K562 (cell line): ENCODE data around the gene TMTC2. TPM values are rescaled to one million over a fixed set of nuclear protein-coding genes. Genes with fewer than 3 reads are reported as not detected.

Experiments
- ATAC-seq: fragments of 200-7000 bp; cut with Tn5 transposase; 3 replicates; pipeline ENCODE4 v1.9.1; 2020; ENCODE audit warnings: moderate library complexity
- BruUV-seq: library from RNA; stranded (reverse); fragments of 400-500 nt; replicated peaks from 2 replicates; lab custom pipeline; 2021; lab: Mats Ljungman, UMichigan
- CTCF ChIA-PET: fragments of 300-600 bp; formaldehyde crosslinking; extraction: SDS; loops from one replicate; lab custom pipeline; 2021; ENCODE audit warnings: low intra/inter-chr PET ratio; lab: Yijun Ruan, JAX
- POLR2A ChIA-PET: fragments of 300-600, 350-650 bp; sonication (Branson Sonifier 250); formaldehyde crosslinking; extraction: SDS; loops from one replicate; lab custom pipeline; 2021; ENCODE audit warnings: antibody characterized with exemption, inconsistent platforms; lab: Yijun Ruan, JAX
- DNase-seq, 4 experiments: peaks; one replicate each; pipeline versions ENCODE4 v3.0.0 to v3.0.0-alpha.2; 2011 to 2018; ENCODE audit warnings: low spot score in 3 of 4, mixed read lengths in 3 of 4; ENCODE audit errors: extremely low read depth in 1 of 4
- FAIRE-seq: peaks from 2 replicates; lab custom pipeline; 2011; peaks lifted over from hg19 to GRCh38; lab: Jason Lieb, UNC
- H2AFZ ChIP-seq: 2 replicates; pipeline ENCODE4 v1.6.0; 2011; ENCODE audit warnings: low read depth, low read length, control low read depth, inconsistent platforms
- H3K27ac ChIP-seq: fragments of 200-600 bp; 3 replicates; pipeline ENCODE4 v1.8.0; 2011; ENCODE audit warnings: low read depth, mild to moderate bottlenecking, control low read depth, inconsistent platforms, low read length, moderate library complexity, mixed read lengths; ENCODE audit errors: extremely low read depth
- H3K27me3 ChIP-seq, 2 experiments: fragments of 300-600 bp in 1 of 2; 2 replicates in 1 of 2; 3 replicates in 1 of 2; pipeline versions ENCODE4 v1.6.0 to v1.8.0; 2011; ENCODE audit warnings: inconsistent platforms in 2 of 2, low read length in 2 of 2, mild to moderate bottlenecking in 1 of 2, mixed read lengths in 1 of 2, moderate library complexity in 1 of 2; ENCODE audit not compliant: control insufficient read depth in 2 of 2, insufficient read depth in 2 of 2
- H3K36me3 ChIP-seq: fragments of 300-600 bp; 3 replicates; pipeline ENCODE4 v1.8.0; 2011; ENCODE audit warnings: mild to moderate bottlenecking, low read length, inconsistent platforms; ENCODE audit not compliant: control insufficient read depth, insufficient read depth
- H3K4me1 ChIP-seq, 2 experiments: fragments of 200-600 bp in 1 of 2; replicated peaks in 1 of 2; 2 replicates in 1 of 2; 3 replicates in 1 of 2; pipeline versions ENCODE4 v1.5.1 to v1.8.0; 2011; ENCODE audit warnings: inconsistent platforms in 2 of 2, low read length in 2 of 2, mild to moderate bottlenecking in 1 of 2, mixed read lengths in 1 of 2, moderate library complexity in 1 of 2; ENCODE audit not compliant: control insufficient read depth in 2 of 2, insufficient read depth in 2 of 2
- H3K4me2 ChIP-seq: 2 replicates; pipeline ENCODE4 v1.6.1; 2011; ENCODE audit warnings: low read length, control low read depth, inconsistent platforms, mixed read lengths; ENCODE audit not compliant: insufficient read depth
- H3K4me3 ChIP-seq: fragments of 200-600 bp; sonication (generic), shearing (Covaris generic); 2 replicates; pipeline ENCODE4 v1.5.1; 2016; ENCODE audit warnings: control low read depth, inconsistent platforms
- H3K79me2 ChIP-seq: fragments of 200-600 bp; 3 replicates; pipeline ENCODE4 v1.8.0; 2011; ENCODE audit warnings: low read length, inconsistent platforms; ENCODE audit not compliant: control insufficient read depth, insufficient read depth
- H3K9ac ChIP-seq, 2 experiments: 2 replicates each; pipeline versions ENCODE4 v1.6.0 to v1.6.1; 2011; ENCODE audit warnings: low read depth in 2 of 2, low read length in 2 of 2, control low read depth in 1 of 2, inconsistent platforms in 1 of 2, mild to moderate bottlenecking in 1 of 2, mixed read lengths in 1 of 2; ENCODE audit not compliant: insufficient read depth in 1 of 2
- H3K9me1 ChIP-seq: one replicate; pipeline ENCODE4 v1.6.0; 2011; ENCODE audit warnings: inconsistent platforms, mild to moderate bottlenecking, low read length, moderate library complexity; ENCODE audit not compliant: control insufficient read depth, insufficient read depth
- H3K9me3 ChIP-seq: replicated peaks from 2 replicates; pipeline ENCODE4 v1.5.1; 2011; ENCODE audit warnings: low read depth, low read length, inconsistent platforms; ENCODE audit not compliant: control insufficient read depth, insufficient read depth
- H4K20me1 ChIP-seq: replicated peaks from 2 replicates; pipeline ENCODE4 v1.6.1; 2011; ENCODE audit warnings: low read length, inconsistent platforms, mixed read lengths; ENCODE audit not compliant: control insufficient read depth, insufficient read depth
- CHCHD3 ChIP-seq: fragments of 250-450 bp; sonication (Bioruptor Pico); IDR thresholded peaks from 2 replicates; pipeline ENCODE4 v2.1.2; 2022; ENCODE audit warnings: mild to moderate bottlenecking
- DPF2 ChIP-seq: fragments of 450-650 bp; IDR thresholded peaks from 2 replicates; pipeline ENCODE4 v1.6.1; 2016
- ESRRA ChIP-seq: fragments of 450-650 bp; IDR thresholded peaks from 2 replicates; pipeline ENCODE4 v1.6.1; 2014; ENCODE audit warnings: low read depth, mild to moderate bottlenecking, moderate library complexity, borderline replicate concordance
- EZH2 ChIP-seq: IDR thresholded peaks from 2 replicates; pipeline ENCODE4 v1.6.1; 2012; ENCODE audit warnings: low read depth, mild to moderate bottlenecking, inconsistent platforms, low read length, borderline replicate concordance
- GABPA ChIP-seq: fragments of 200-800 bp; sonication (Bioruptor generic); conservative IDR thresholded peaks from 2 replicates; pipeline ENCODE4 v1.6.1; 2016; ENCODE audit warnings: low read depth, missing genetic modification characterization, missing compliant biosample characterization
- HMGN3 ChIP-seq: IDR thresholded peaks from 2 replicates; pipeline ENCODE4 v1.6.1; 2011; ENCODE audit warnings: borderline replicate concordance, low read depth, mild to moderate bottlenecking, mixed read lengths, low read length; ENCODE audit not compliant: insufficient read length; ENCODE audit errors: extremely low read depth
- MEIS2 ChIP-seq: fragments of 450-650 bp; IDR thresholded peaks from 2 replicates; pipeline ENCODE4 v1.6.1; 2014; ENCODE audit warnings: mild to moderate bottlenecking; ENCODE audit not compliant: partially characterized antibody
- SNIP1 ChIP-seq: fragments of 450-650 bp; IDR thresholded peaks from 2 replicates; pipeline ENCODE4 v1.7.1; 2017; ENCODE audit warnings: low read depth, mild to moderate bottlenecking
- ZNF586 ChIP-seq: fragments of 450-650 bp; formaldehyde crosslinking; conservative IDR thresholded peaks from 2 replicates; pipeline ENCODE4 v1.4.0; 2020; ENCODE audit warnings: mild to moderate bottlenecking, moderate library complexity
- ZNF740 ChIP-seq, 3 experiments: fragments of 200-800 bp in 1 of 3; sonication (Bioruptor generic) in 1 of 3; sonication (generic) in 1 of 3; formaldehyde crosslinking in 1 of 3; IDR thresholded peaks; 2 replicates each; pipeline versions ENCODE4 v1.6.1 to v1.8.0; 2016 to 2022; ENCODE audit warnings: mild to moderate bottlenecking in 2 of 3, missing compliant biosample characterization in 2 of 3, missing genetic modification characterization in 2 of 3, missing genetic modification reagents in 1 of 3
- WGBS: fragments of 100-300 bp; shearing (Covaris generic); methylation state at CpG from one replicate; pipeline ENCODE4 v1.1.6; 2016; ENCODE audit warnings: low coverage, mixed read lengths; ENCODE audit not compliant: insufficient coverage; ENCODE audit errors: missing lambda C conversion rate; 5-methylcytosine and 5-hydroxymethylcytosine counted together
- in situ Hi-C: fragments of 300-500 bp; cut with MboI; formaldehyde crosslinking; loops from 4 replicates; pipeline ENCODE4 v1.15.0; 2018; ENCODE audit warnings: inconsistent platforms, mixed read lengths
- intact Hi-C: fragments of 100-400 bp; cut with micrococcal nuclease; formaldehyde crosslinking; loops from 2 replicates; pipeline ENCODE4 v1.14.2; 2022
- polyA plus RNA-seq, 8 experiments: library from polyadenylated mRNA; depleted of rRNA in 4 of 8; stranded (reverse) in 5 of 8; unstranded in 3 of 8; fragments of >200 nt; fragmentation: Nextera tagmentation in 2 of 8; fragmentation: Illumina TruSeq in 1 of 8; extraction: Ambion mirVana in 2 of 8; extraction: Trizol in 1 of 8; gene quantifications; 2 replicates each; pipeline versions ENCODE4 v1.2.1 to v1.2.3, GENCODE V29; 2011 to 2014; ENCODE audit warnings: inconsistent platforms in 1 of 8, missing spikeins in 1 of 8
- total RNA-seq, 7 experiments: library from RNA; depleted of rRNA in 6 of 7; stranded (reverse); fragments of >200 nt in 6 of 7; fragmentation: Illumina TruSeq in 2 of 7; extraction: Trizol in 2 of 7; gene quantifications; 2 replicates each; pipeline versions ENCODE4 v1.2.1 to v1.2.3, GENCODE V29; 2011 to 2021; ENCODE audit warnings: low replicate concordance in 1 of 7
- TF ChIP-seq, protein P1 (sequence below): sonication (generic); formaldehyde crosslinking; IDR thresholded peaks from 2 replicates; pipeline ENCODE4 v1.8.0; 2022; ENCODE audit warnings: missing genetic modification reagents, mild to moderate bottlenecking, moderate library complexity, borderline replicate concordance
- TF ChIP-seq, protein P2 (sequence below): sonication (generic); formaldehyde crosslinking; IDR thresholded peaks from 2 replicates; pipeline ENCODE4 v1.8.0; 2023; ENCODE audit warnings: mild to moderate bottlenecking, missing genetic modification reagents

Gene TMTC2
- total and polyA plus RNA-seq, 9 of the 15 experiments (the other 6 are each of a cell fraction or from before 2014, with no cell fraction given): 0.29 to 1.1 (median 0.55) TPM

DNA sequence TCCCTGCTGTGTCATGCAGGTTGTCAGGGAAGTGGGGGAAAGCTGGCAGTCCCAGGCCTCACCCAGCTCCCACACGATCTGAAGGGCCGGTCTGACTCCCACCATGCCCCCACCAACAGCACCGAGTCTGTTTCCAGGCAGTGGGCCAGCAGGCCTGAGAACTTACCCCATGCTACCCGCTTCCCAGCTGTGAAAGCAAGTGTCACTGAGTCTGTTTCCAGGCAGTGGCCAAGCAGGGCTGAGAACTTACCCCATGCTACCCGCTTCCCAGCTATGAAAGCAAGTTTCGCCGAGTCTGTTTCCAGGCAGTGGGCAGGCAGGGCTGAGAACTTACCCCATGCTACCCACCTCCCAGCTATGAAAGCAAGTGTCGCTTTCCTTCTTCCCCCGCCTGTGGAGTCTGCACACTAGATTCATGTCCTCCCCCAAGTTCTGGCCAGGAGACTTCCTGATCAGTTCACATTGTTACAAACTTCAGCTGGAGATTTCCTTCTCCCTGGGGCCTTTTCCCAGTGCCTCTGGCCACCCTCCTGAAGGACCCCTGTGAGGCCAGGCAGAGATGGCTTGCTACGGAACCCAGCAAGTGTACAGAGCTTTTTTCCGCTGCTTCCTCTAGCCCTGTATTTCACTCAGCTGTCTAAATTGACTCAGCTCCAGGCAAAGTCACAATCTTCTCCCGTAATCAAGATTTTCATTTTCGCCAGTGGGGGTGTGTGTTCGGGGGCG lies 435.4 kb downstream of the TMTC2 start:
- ATAC-seq (peak; percentile 72), FAIRE-seq (no peak), DNase-seq (no peak)
- Histone ChIP-seq H3K9me3 (no peaks in the 10 kb centered on the region), H3K36me3 (no peaks in the 10 kb centered on the region), H4K20me1 (no peaks in the 10 kb centered on the region), H3K27ac (no peak overlapping the region), H3K79me2 (no peaks in the 10 kb centered on the region; the same call in 2 of the 3 replicates), H3K4me2 (peak overlapping the region; percentile 36), H3K27me3 (no peaks in the 10 kb centered on the region), H3K4me3 (no peak overlapping the region), H3K9me1 (no peaks in the 10 kb centered on the region), H3K4me1 (peaks cover 0 to 6% of the 10 kb centered on the region in 2 experiments; a peak in 2 of 5 replicates), H3K9ac (peak overlapping the region in 1 of 2 experiments; percentile 78; a peak in 3 of 4 replicates), H2AFZ (peak overlapping the region; percentile 66)
- 35% methylated on average over 14 of the region's 15 CpGs for WGBS
- ChIA-PET POLR2A (interaction anchor here (1.1 to 2.0 kb wide), 3 partner anchors 8 to 51 kb away, joined by 3 to 5 read pairs (median 5); no protein-coding TSS in a partner anchor), CTCF (no interaction called here)
- BruUV-seq: no TSS peak
- in situ Hi-C loops: no loop called here
- intact Hi-C loops: no loop called here
- TF ChIP-seq HMGN3 (no peak), GABPA (tag) (no peak), ZNF586 (CRISPR knock-in tag) (no peak), CHCHD3 (CRISPR knock-in tag) (no peak), SNIP1 (no peak), MEIS2 (peak; percentile 38), ZNF740 (CRISPR knock-in tag; IDR thresholded peaks at IDR 0.05) (no peak), ZNF740 (tag; IDR thresholded peaks at IDR 0.05) (0 out of 4 replicates have a peak, but pooled peaks of 1 of the 2 experiments have one; percentile 36), ESRRA (no peak), DPF2 (0 out of 2 replicates have a peak, but pooled peaks have one; percentile 14), EZH2 (no peak)
- TF ChIP-seq, protein P1, sequence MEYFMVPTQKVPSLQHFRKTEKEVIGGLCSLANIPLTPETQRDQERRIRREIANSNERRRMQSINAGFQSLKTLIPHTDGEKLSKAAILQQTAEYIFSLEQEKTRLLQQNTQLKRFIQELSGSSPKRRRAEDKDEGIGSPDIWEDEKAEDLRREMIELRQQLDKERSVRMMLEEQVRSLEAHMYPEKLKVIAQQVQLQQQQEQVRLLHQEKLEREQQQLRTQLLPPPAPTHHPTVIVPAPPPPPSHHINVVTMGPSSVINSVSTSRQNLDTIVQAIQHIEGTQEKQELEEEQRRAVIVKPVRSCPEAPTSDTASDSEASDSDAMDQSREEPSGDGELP (CRISPR knock-in tag): 0 out of 2 replicates have a peak, but pooled peaks have one; percentile 22
- TF ChIP-seq, protein P2, sequence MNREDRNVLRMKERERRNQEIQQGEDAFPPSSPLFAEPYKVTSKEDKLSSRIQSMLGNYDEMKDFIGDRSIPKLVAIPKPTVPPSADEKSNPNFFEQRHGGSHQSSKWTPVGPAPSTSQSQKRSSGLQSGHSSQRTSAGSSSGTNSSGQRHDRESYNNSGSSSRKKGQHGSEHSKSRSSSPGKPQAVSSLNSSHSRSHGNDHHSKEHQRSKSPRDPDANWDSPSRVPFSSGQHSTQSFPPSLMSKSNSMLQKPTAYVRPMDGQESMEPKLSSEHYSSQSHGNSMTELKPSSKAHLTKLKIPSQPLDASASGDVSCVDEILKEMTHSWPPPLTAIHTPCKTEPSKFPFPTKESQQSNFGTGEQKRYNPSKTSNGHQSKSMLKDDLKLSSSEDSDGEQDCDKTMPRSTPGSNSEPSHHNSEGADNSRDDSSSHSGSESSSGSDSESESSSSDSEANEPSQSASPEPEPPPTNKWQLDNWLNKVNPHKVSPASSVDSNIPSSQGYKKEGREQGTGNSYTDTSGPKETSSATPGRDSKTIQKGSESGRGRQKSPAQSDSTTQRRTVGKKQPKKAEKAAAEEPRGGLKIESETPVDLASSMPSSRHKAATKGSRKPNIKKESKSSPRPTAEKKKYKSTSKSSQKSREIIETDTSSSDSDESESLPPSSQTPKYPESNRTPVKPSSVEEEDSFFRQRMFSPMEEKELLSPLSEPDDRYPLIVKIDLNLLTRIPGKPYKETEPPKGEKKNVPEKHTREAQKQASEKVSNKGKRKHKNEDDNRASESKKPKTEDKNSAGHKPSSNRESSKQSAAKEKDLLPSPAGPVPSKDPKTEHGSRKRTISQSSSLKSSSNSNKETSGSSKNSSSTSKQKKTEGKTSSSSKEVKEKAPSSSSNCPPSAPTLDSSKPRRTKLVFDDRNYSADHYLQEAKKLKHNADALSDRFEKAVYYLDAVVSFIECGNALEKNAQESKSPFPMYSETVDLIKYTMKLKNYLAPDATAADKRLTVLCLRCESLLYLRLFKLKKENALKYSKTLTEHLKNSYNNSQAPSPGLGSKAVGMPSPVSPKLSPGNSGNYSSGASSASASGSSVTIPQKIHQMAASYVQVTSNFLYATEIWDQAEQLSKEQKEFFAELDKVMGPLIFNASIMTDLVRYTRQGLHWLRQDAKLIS (CRISPR knock-in tag): no peak
